Mammary epithelial cell (primary cell): ENCODE data around the gene MB21D2.

Source experiments
- CTCF ChIP-seq, 2 donors: IDR thresholded peaks in 1 of 2; conservative IDR thresholded peaks in 1 of 2; 2 replicates each; pipeline ENCODE4 v1.5.1; 2011 to 2012; ENCODE audit warnings: inconsistent platforms in 2 of 2, low read length in 2 of 2, mild to moderate bottlenecking in 2 of 2, control low read depth in 1 of 2, low read depth in 1 of 2; ENCODE audit not compliant: insufficient read depth in 1 of 2; ENCODE audit errors: extremely low read depth in 1 of 2
- EZH2 ChIP-seq: IDR thresholded peaks from 2 replicates; pipeline ENCODE4 v1.6.1; 2012; ENCODE audit warnings: low read length, inconsistent platforms, borderline replicate concordance

GRCh38 chr3:192897005-192897404 lies 20.7 kb downstream of the MB21D2 start:
- TF ChIP-seq CTCF (conservative IDR thresholded peaks at IDR 0.05 in 1 of 2, IDR thresholded peaks at IDR 0.05 in 1 of 2; ENCODE audit: extremely low read depth in 1 of 2, insufficient read depth in 1 of 2, low read depth in 1 of 2, low read length in 2 of 2), result no peak
- TF ChIP-seq EZH2, result no peak
